ENCODE measurements around the gene WDR33.
"Not testable (repeated sequence)": the region's sequence is repeated elsewhere in the genome, so short reads cannot be mapped to it uniquely, and the experiment has no call there.

Gene WDR33

GRCh38 chr2:127790694-127791529, 20.1 kb downstream of the WDR33 start:
- Mint-ChIP-seq H3K27me3 (ENCODE audit: low read depth) (no peaks in the 10 kb centered on the region), H3K4me3 (no peak overlapping the region), H3K4me1 (ENCODE audit: low read depth) (peaks cover 4% of the 10 kb centered on the region), H3K27ac (no peak overlapping the region), H3K9me3 (no peaks in the 10 kb centered on the region), H3K36me3 (ENCODE audit: low read depth) (peaks cover 13% of the 10 kb centered on the region)

DNA sequence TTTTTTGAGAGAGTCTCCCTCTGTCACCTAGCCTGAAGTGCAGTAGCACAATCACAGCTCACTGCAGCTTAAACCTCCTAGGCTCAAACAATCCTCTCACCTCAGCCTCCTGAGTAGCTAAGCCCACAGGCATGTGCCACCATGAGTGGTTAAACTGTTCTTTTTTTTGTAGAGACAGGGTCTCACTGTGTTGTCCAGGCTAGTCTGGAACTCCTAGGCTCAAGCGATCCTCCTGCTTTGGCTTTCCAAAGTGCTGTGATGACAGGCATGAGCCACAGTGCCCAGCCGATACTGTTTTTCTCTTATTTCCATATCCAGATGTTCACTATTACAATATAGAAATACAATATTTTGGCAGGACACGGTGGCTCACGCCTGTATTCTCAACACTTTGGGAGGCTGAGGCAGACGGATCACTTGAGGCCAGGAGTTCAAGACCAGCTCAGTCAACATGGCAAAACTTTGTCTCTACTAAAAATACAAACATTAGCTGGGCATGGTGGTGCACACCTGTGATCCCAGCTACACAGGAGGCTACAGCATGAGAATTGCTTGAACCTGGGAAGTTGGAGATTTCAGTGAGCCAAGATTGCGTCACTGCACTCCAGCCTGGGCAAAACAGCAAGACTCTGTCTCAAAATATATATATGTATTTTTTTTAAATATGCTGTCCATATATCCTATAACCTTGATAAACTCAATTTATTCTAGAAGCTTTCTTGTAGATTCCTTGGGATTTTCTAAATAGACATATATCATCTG, 24.7 kb downstream of the WDR33 start:
- H3K27me3 Mint-ChIP-seq (ENCODE audit: low read depth): no peaks in the 10 kb centered on the region
- no peak overlapping the region for H3K4me3 Mint-ChIP-seq
- no peaks in the 10 kb centered on the region for H3K4me1 Mint-ChIP-seq (ENCODE audit: low read depth)
- H3K9me3 Mint-ChIP-seq: no peaks in the 10 kb centered on the region
- H3K27ac Mint-ChIP-seq: no peak overlapping the region
- peaks cover 8% of the 10 kb centered on the region for H3K36me3 Mint-ChIP-seq (ENCODE audit: low read depth)

GRCh38 chr2:127784965-127785518, 25.9 kb downstream of the WDR33 start:
- Mint-ChIP-seq H3K4me3 (no peak overlapping the region), H3K9me3 (no peaks in the 10 kb centered on the region), H3K27me3 (ENCODE audit: low read depth) (no peaks in the 10 kb centered on the region), H3K4me1 (ENCODE audit: low read depth) (no peaks in the 10 kb centered on the region), H3K27ac (no peak overlapping the region), H3K36me3 (ENCODE audit: low read depth) (peaks cover 6% of the 10 kb centered on the region)

- Mint-ChIP-seq H3K4me1 (ENCODE audit: low read depth) (peaks cover 4% of the 10 kb centered on the region), H3K27ac (no peak overlapping the region), H3K36me3 (ENCODE audit: low read depth) (peaks cover 10% of the 10 kb centered on the region), H3K4me3 (no peak overlapping the region), H3K9me3 (no peaks in the 10 kb centered on the region), H3K27me3 (ENCODE audit: low read depth) (no peaks in the 10 kb centered on the region)
Measured at GRCh38 chr2:127783101-127783500, 27.9 kb downstream of the WDR33 start.

- H3K27me3 Mint-ChIP-seq (ENCODE audit: low read depth): no peaks in the 10 kb centered on the region
- H3K27ac Mint-ChIP-seq: no peak overlapping the region
- no peaks in the 10 kb centered on the region for H3K9me3 Mint-ChIP-seq
- peaks cover 6% of the 10 kb centered on the region for H3K36me3 Mint-ChIP-seq (ENCODE audit: low read depth)
- no peak overlapping the region for H3K4me3 Mint-ChIP-seq
- peaks cover 7% of the 10 kb centered on the region for H3K4me1 Mint-ChIP-seq (ENCODE audit: low read depth)
Measured at GRCh38 chr2:127778850-127779249, 32.1 kb downstream of the WDR33 start.

- no peak overlapping the region for H3K4me3 Mint-ChIP-seq
- H3K9me3 Mint-ChIP-seq: no peaks in the 10 kb centered on the region
- peaks cover 6% of the 10 kb centered on the region for H3K36me3 Mint-ChIP-seq (ENCODE audit: low read depth)
Measured at GRCh38 chr2:127778447-127778846, 32.5 kb downstream of the WDR33 start.

DNA sequence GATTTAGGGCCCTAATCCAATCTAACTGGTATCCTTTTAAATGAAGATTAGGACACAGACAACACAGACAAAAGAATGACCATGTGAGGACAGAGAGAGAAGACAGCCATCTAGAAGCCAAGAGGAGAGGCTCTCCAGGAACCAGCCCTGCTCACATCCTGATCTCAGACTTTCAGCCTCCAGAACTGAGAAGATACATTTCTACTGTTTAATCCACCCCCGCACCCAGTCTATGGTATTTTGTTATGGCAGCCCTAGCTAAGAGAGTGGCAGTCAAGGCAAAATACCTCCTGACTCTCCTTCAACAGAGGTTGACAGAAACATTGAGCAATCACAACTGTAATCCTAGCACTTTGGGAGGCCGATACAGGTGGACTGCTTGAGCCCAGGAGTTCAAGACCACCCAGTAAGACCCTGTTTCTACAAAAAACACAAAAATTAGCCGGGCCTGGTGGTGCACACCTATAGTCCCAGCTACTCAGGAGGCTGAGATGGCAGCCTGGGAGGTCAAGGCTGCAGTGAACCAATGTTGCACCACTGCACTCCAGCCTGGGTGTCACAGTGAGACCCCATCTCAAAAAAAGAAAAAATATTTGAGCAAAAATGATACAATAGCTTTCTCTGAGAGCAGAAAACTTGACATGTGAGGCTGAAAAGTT, 34.7 kb downstream of the WDR33 start:
- Mint-ChIP-seq H3K36me3 (ENCODE audit: low read depth) (peaks cover 6% of the 10 kb centered on the region), H3K27me3 (ENCODE audit: low read depth) (no peaks in the 10 kb centered on the region), H3K4me3 (no peak overlapping the region), H3K4me1 (ENCODE audit: low read depth) (peaks cover 10% of the 10 kb centered on the region), H3K9me3 (no peaks in the 10 kb centered on the region), H3K27ac (no peak overlapping the region)

More at GRCh38 chr2:127778447-127778846, 32.5 kb downstream of the WDR33 start:
- no peak overlapping the region for H3K27ac Mint-ChIP-seq
- no peaks in the 10 kb centered on the region for H3K27me3 Mint-ChIP-seq (ENCODE audit: low read depth)
- H3K4me1 Mint-ChIP-seq (ENCODE audit: low read depth): peaks cover 7% of the 10 kb centered on the region

- Mint-ChIP-seq H3K9me3 (no peaks in the 10 kb centered on the region), H3K27ac (no peak overlapping the region)
Measured at GRCh38 chr2:127771756-127772155, 39.2 kb downstream of the WDR33 start.

DNA sequence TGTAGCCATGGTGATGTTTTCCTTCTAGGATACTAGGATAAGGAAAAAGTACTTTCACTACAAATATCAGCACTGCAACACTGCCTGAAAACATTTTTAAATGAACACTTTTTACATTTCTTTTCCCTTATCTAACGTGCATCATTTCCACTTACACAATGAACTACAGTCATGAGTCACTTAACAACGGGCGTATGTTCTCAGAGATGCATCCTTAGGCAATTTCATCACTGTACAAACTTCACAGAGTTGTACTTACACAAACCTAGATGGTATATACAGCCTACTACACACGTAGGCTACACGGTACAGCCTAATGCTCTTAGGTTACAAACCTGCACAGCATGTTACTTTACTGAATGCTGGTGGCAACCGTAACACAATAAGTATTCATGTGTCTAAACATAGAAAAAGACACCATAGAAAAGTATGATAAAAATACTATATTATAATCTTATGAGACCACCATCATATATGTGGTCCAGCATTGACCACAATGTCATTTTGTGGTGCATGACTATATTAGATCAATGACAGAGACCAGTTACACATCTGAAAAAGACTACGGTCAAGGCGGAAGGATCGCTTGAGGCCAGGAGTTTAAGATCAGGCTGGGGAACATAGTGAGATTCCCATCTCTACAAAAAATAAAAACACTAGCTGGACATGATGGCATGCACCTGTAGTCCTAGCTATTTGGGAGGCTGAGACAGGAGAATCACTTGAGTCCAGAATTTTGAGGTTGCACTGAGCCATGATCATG, 39.8 kb downstream of the WDR33 start:
- Mint-ChIP-seq H3K27ac (no peak overlapping the region), H3K36me3 (ENCODE audit: low read depth) (peaks cover 12% of the 10 kb centered on the region)

More at GRCh38 chr2:127771756-127772155, 39.2 kb downstream of the WDR33 start:
- no peak overlapping the region for H3K4me3 Mint-ChIP-seq
- peaks cover 12% of the 10 kb centered on the region for H3K4me1 Mint-ChIP-seq (ENCODE audit: low read depth)
- no peaks in the 10 kb centered on the region for H3K27me3 Mint-ChIP-seq (ENCODE audit: low read depth)
- peaks cover 10% of the 10 kb centered on the region for H3K36me3 Mint-ChIP-seq (ENCODE audit: low read depth)

GRCh38 chr2:127770534-127770933, 40.4 kb downstream of the WDR33 start:
- Mint-ChIP-seq H3K4me1 (ENCODE audit: low read depth) (peaks cover 12% of the 10 kb centered on the region), H3K36me3 (ENCODE audit: low read depth) (peaks cover 14% of the 10 kb centered on the region)
- not testable (repeated sequence) for H3K27ac Mint-ChIP-seq; H3K27me3 Mint-ChIP-seq (ENCODE audit: low read depth); H3K9me3 Mint-ChIP-seq; H3K4me3 Mint-ChIP-seq

More for the DNA sequence above, 39.8 kb downstream of the WDR33 start:
- Mint-ChIP-seq H3K4me1 (ENCODE audit: low read depth) (peaks cover 12% of the 10 kb centered on the region), H3K9me3 (no peaks in the 10 kb centered on the region), H3K27me3 (ENCODE audit: low read depth) (no peaks in the 10 kb centered on the region), H3K4me3 (no peak overlapping the region)

- Mint-ChIP-seq H3K4me3 (no peak overlapping the region), H3K27ac (no peak overlapping the region), H3K36me3 (ENCODE audit: low read depth) (peaks cover 16% of the 10 kb centered on the region), H3K4me1 (ENCODE audit: low read depth) (peaks cover 12% of the 10 kb centered on the region), H3K27me3 (ENCODE audit: low read depth) (no peaks in the 10 kb centered on the region), H3K9me3 (no peaks in the 10 kb centered on the region)
Measured at GRCh38 chr2:127769587-127769986, 41.4 kb downstream of the WDR33 start.

DNA sequence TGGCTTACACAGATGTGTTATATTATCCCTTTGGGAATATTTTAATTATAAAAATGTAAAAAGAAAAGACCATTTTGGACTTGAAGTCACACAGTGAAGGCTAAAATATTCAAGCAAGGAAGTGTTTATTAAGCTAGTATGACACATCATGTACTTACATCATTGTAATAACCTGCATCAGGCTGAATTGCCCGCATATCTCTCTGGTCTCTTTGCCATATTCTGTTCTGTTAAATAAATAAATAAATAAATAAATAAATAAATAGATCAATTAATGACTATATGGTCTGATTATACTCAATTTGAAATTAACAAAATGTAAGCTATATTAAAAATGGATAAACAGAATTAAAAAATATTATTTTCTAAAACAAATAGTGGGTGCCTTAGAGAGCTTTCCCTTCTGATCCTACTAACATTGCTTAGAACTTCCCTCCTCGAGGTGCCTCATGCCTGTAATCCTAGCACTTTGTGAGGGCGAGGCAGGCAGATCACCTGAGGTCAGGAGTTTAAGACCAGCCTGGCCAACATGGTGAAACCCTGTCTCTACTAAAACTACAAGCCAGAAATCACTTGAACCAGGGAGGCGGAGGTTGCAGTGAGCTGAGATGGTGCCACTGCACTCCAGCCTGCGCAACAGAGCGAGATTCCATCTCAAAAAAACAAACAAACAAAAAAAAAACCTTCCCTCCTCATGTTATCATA, 42.0 kb downstream of the WDR33 start:
- H3K36me3 Mint-ChIP-seq (ENCODE audit: low read depth): peaks cover 16% of the 10 kb centered on the region
- H3K27ac Mint-ChIP-seq: no peak overlapping the region
- H3K27me3 Mint-ChIP-seq (ENCODE audit: low read depth): no peaks in the 10 kb centered on the region
- no peaks in the 10 kb centered on the region for H3K9me3 Mint-ChIP-seq
- H3K4me1 Mint-ChIP-seq (ENCODE audit: low read depth): peaks cover 12% of the 10 kb centered on the region
- H3K4me3 Mint-ChIP-seq: no peak overlapping the region

DNA sequence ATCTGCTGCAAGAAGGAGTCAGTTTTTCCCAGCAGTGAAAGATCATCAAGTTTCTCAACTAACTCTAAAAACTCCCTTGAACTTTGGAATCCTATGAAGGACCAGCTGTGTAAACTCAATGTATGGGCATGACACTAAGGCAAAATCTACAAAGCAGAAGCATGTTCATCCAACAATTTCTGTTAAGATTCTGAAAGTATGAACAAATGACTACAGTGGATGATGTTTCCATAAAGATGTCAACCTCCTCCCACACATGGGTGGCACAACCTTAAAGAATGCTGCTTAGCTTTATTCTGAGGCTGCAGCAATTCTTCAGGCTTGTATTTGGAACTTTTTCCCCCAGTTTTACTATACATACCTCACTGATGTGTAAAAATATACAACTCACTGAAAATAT, 47.2 kb downstream of the WDR33 start:
- H3K4me3 Mint-ChIP-seq: no peak overlapping the region
- H3K27me3 Mint-ChIP-seq (ENCODE audit: low read depth): no peaks in the 10 kb centered on the region
- H3K36me3 Mint-ChIP-seq (ENCODE audit: low read depth): peaks cover 33% of the 10 kb centered on the region
- no peaks in the 10 kb centered on the region for H3K9me3 Mint-ChIP-seq
- H3K27ac Mint-ChIP-seq: no peak overlapping the region
- peaks cover 11% of the 10 kb centered on the region for H3K4me1 Mint-ChIP-seq (ENCODE audit: low read depth)

All from T-helper 1 cell treated with Interleukin-12 subunit alpha and Interleukin-12 subunit beta and Interleukin-4 antibody, amounts not matched to agents 30 μg/mL and 1 μg/mL, for 36 hours (primary cell).